GM21619 (cell line): ENCODE results near the gene NTRK3.
"Not testable (repeated sequence)": the region's sequence is repeated elsewhere in the genome, so short reads cannot be mapped to it uniquely, and the experiment has no call there.

Source experiments
- ATAC-seq: cut with Tn5 transposase; IDR thresholded peaks from one replicate; pipeline ENCODE4 v1.9.1; 2021; ENCODE audit not compliant: unreplicated experiment

NTRK3 gene

GRCh38 chr15:88038261-88038660 lies 218.3 kb downstream of the NTRK3 start:
- no peak for ATAC-seq

DNA sequence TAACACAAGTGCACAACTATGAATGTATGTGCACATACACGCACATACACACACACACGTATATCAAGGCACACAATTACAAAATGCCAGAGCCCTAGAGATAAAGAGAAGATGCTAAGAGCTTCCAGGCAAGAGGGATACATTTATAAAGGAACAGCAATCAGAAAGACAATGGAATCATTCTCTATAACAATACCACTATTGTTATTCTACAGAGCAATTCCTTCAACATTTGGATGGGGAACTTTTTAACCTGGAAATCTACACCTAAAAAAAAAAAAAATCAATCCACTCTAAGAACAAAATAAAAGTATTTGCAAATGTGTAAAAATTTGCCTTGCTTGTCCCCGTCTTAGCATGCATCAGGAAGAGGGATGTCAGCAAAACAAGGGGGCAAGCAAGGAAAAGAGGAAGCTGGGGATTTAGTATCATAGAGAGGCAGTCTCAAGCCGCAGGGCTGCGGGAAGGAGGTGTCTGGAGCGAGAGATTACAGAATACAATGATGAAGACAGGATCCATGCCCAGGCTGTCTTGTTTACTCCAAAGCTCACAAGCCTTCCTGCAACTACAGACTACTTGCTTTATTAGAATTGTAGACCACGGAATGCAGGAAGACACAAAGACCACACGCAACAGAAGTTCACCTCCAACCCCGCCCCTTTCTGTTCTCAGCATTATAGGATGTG lies 220.2 kb downstream of the NTRK3 start:
- ATAC-seq = no peak

- ATAC-seq = no peak
Observed at GRCh38 chr15:88035381-88035780, 221.2 kb downstream of the NTRK3 start.

DNA sequence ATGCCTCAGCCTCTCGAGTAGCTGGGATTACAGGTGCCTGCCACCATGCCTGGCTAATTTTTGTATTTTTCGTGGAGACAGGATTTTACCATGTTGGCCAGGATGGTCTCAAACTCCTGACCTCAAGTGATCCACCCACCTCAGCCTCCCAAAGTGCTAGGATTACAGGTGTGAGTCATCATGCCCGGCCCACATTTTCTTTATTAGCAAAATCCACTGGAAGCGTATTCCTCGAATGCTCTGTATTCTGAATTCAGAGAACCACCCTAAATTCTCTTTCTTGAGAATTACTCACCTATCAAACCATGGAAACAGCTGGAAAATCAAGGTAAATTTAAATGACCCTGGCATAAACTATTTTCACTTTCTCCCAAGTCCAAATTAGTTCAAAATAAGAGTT lies 223.1 kb downstream of the NTRK3 start:
- ATAC-seq = not testable (repeated sequence)

- ATAC-seq = no peak
Observed at GRCh38 chr15:88032787-88033186, 223.8 kb downstream of the NTRK3 start.

DNA sequence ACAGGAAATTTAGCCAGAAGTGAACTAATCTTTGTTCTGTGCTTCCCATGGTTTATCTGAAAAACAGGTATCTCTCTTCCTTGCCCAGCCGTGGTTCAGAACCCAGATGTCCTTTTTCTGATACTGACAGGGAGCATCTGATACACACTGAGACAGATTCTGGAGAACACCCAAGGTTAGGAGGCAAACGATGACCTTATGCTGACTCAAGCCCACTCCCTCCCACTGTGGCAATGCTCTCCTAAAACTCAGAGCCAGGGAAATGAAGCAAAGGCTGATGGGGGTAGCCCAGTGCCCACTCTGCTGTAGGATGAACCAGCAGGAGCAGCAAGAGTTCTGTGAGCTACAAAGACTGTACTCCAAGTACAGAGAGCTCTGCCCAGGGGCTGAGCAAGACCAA lies 225.1 kb downstream of the NTRK3 start:
- ATAC-seq = no peak

- no peak for ATAC-seq
Observed at GRCh38 chr15:88029696-88030095, 226.8 kb downstream of the NTRK3 start.

GRCh38 chr15:88028024-88028423 lies 228.5 kb downstream of the NTRK3 start:
- no peak for ATAC-seq

GRCh38 chr15:88023914-88024313 lies 232.6 kb downstream of the NTRK3 start:
- no peak for ATAC-seq

- no peak for ATAC-seq
Observed at GRCh38 chr15:88022716-88023115, 233.8 kb downstream of the NTRK3 start.

GRCh38 chr15:88021601-88022000 lies 234.9 kb downstream of the NTRK3 start:
- no peak for ATAC-seq

DNA sequence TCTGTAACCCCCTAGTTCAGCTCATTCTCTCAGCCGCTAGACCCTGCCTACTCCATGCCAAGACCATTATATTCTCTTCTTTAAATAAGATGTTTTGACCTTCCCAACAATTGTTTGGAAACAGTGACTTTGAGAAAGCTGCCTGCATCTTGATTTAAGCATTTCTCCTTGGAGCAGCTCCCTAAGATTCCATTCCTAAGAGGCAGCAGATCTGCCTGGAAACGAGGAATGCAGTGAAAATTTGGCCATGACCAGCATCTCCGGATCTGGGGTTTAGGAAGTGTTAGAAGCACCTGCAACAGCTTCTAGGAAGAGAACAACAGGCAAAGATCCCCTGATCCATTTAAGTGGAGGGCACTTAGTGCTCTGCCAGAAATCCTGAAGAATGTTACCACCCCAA lies 235.7 kb downstream of the NTRK3 start:
- ATAC-seq = no peak

GRCh38 chr15:88019656-88020055 lies 236.9 kb downstream of the NTRK3 start:
- ATAC-seq = no peak

DNA sequence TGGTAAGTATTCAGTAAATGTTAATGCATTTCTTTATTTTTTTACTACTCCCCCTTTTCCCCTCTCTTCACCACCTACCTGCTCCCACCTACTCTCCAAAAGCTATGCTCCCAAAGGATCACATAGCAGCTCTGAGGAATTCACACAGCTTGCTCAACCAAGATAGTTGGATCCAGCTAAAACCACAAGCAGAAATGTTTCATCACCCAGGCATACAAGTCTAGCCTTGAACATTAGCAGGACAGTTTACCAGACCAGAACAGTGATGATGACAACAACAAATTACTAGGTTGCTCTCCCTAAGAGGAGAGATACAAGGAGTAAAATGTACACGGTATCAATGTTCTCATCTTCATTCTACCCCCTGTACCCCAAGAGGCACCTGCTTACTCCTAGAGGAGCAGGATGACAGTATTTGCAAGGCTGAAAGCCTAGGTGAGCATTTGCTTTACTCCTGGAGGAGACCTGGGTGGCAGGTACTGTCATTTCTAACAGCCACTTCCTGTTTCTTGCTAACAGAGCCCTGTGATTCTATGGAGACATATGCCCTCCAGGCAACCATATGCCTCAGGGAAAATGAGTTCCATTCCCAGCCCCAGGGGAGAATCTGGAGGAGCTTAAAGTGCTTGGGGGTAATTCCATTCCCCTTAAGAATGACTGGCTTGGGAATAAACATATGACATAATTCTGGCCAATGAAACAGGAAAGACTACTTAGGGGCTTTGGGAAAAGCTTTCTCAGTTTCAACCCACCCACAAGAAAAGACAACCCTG lies 237.5 kb downstream of the NTRK3 start:
- ATAC-seq = no peak

GRCh38 chr15:88017753-88018152 lies 238.8 kb downstream of the NTRK3 start:
- no peak for ATAC-seq

GRCh38 chr15:88016406-88016805 lies 240.1 kb downstream of the NTRK3 start:
- ATAC-seq = no peak

GRCh38 chr15:88015228-88015860 lies 241.2 kb downstream of the NTRK3 start:
- no peak for ATAC-seq

- ATAC-seq = no peak
Observed at GRCh38 chr15:88014454-88015160, 241.9 kb downstream of the NTRK3 start.

DNA sequence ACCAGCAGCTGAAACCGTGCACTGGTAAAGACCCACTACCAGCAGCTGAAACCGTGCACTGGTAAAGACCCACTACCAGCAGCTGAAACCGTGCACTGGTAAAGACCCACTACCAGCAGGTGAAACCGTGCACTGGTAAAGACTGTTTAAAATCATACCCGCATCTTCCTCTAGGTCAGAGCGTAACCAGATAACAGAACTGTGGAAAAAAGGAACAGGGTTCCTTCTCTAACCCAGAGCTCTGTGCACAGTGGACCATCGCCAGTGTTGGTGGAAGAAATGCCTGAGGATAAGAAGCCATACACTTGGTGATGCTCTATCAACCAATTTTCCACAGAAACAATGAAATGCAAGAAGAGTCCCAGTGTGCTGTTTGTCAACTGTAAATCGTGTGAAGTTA lies 243.4 kb downstream of the NTRK3 start:
- ATAC-seq = no peak

GRCh38 chr15:88012688-88013087 lies 243.9 kb downstream of the NTRK3 start:
- ATAC-seq = no peak

- no peak for ATAC-seq
Observed at GRCh38 chr15:88012233-88012632, 244.3 kb downstream of the NTRK3 start.
